Posterior vena cava (tissue), 2 donors: ENCODE measurements around the gene ASIC4. TPM values are rescaled to one million over a fixed set of nuclear protein-coding genes. Genes with fewer than 3 reads are reported as not detected.

ENCODE experiments used
- DNase-seq: peaks from one replicate; pipeline ENCODE4 v3.0.0-alpha.2; 2020; ENCODE audit warnings: low spot score
- intact Hi-C, 2 donors: fragments of 100-400 bp; cut with DNase I; formaldehyde crosslinking; loops; one replicate each; pipeline versions ENCODE4 v1.14.1 to v1.14.2; 2022 to 2023
- total RNA-seq, 2 donors: library from RNA; stranded (reverse); fragmentation: NEBNext Ultra II Directional; extraction: Animal tissue kit (Norgen Biotek cat#: 25700); gene quantifications; one replicate each; pipeline ENCODE4 v1.2.1, GENCODE V29; 2021
- donor health status: DM: yes; HTN: yes; CAD: no.
- donor health status: DM: yes; HTN: yes; CAD: no.

Gene ASIC4
- total RNA-seq, 2 donors from 2014 or later = 0.38 TPM; not detected in 1

- DNase-seq = no peak
- intact Hi-C loops = loop anchor here in 1 of 2 donors (5.0 kb wide), 1 partner anchor 123 kb away; no protein-coding TSS in a partner anchor
Measured at GRCh38 chr2:219525533-219526232, 11.4 kb downstream of the ASIC4 start.

GRCh38 chr2:219526320-219527075, 12.2 kb downstream of the ASIC4 start:
- no peak for DNase-seq
- intact Hi-C loops = loop anchor here in 1 of 2 donors (5.0 kb wide), 1 partner anchor 124 kb away; no protein-coding TSS in a partner anchor

DNA sequence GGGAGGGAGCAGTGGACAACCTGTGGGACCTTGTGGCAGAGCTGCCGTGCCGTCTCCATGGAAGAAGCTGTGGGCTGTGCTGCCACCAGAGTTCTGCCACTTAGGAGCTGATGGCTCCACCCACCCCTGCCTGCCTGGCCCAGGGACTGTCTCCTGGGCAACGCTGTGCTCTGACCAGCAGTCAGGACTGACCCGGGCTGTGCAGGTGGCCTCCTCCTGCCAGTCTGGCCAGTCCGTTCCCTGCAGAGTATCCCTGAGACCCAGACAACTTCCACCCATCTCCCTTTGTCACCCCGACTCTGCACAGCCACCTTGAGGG, 12.8 kb downstream of the ASIC4 start:
- no peak for DNase-seq
- intact Hi-C loops = loop anchor here in 1 of 2 donors (5.0 kb wide), 1 partner anchor 125 kb away; no protein-coding TSS in a partner anchor

DNA sequence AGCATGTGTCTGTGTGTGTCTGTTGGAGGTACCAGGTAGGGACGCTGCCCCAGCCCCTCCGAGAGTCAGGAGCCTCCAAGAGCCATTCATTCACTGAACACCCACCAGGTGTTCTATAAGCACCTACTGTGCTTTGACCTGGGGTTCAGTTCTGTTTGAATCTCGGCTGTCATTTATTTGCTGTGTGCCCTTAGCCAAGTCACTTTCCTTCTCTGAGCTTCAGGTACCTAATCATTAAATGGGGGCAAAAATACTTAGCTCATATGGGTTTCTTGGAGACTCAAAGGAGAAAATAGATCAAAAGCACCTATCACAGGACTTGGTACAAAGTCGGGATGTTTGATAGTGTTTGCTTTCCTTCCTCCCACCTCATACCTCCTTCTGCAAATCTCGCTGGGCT, 13.2 kb downstream of the ASIC4 start:
- intact Hi-C loops = loop anchor here in 1 of 2 donors (5.0 kb wide), 1 partner anchor 125 kb away; no protein-coding TSS in a partner anchor
- no peak for DNase-seq

GRCh38 chr2:219530048-219530963, 16.0 kb downstream of the ASIC4 start:
- DNase-seq = peak; percentile 95
- intact Hi-C loops = loop anchor here in 1 of 2 donors (2.0 kb wide), 1 partner anchor 128 kb away; no protein-coding TSS in a partner anchor

DNA sequence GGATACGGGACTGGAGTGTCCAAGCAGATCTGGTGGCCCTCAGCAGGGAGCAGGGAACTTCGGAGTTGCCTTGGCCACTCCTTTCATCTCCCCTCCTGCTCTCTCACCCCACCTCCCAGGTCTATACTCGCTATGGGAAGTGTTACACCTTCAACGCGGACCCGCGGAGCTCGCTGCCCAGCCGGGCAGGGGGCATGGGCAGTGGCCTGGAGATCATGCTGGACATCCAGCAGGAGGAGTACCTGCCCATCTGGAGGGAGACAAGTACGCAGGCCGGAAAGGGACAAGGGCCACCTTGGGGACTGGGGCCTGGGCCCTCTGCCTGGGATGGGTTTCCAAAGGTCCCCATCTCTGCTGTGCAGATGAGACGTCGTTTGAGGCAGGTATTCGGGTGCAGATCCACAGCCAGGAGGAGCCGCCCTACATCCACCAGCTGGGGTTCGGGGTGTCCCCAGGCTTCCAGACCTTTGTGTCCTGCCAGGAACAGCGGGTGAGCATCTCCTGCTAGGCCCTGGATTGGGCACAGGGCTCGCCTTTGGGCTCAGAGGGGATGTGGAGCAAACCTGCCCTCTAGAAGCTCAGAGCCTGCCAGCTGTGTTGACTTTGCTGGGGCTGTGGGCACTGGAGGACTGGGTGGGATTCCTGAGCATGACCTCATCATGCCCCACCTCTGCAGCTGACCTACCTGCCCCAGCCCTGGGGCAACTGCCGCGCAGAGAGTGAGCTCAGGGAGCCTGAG, 17.5 kb downstream of the ASIC4 start:
- intact Hi-C loops = loop anchor here in 1 of 2 donors (2.0 kb wide), 1 partner anchor 129 kb away; no protein-coding TSS in a partner anchor
- DNase-seq = no peak

- intact Hi-C loops = no loop called here
Measured at GRCh38 chr2:219532378-219532649, 18.0 kb downstream of the ASIC4 start.

DNA sequence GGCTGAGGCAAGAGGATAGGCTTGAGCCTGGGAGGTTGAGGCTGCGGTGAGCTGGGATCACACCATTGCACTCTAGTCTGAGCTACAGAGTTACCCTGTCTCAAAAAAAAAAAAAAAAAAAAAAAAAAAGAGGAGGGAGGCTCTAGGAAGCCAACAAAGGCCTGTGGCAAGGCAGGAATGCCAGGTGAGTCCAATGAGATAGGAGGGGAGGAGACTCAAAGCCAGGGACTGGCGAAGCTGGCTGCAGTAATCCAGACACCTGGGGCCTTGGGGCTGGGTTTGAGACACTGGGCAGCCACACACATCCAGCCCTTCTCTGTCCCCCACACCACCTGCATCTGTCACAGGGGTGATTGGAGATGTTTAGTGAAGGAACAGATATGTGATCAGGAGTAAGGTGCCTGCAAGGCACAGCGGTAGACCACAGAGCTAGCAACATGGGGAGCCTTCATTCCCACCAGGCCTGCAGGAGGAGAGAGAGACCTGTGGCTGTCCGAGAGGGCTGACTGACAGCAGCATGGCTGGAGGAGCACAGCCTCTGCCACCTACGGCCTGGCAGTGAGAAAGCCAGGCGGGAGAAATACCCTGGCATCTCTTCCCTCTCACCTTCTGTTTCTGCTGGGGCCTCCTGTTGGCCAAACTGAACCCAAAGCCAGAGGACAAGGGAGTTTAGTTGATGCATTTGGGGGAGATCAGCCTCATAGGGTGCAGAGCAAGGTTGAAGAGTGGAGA, 19.8 kb downstream of the ASIC4 start:
- no peak for DNase-seq
- intact Hi-C loops = no loop called here

More at GRCh38 chr2:219532378-219532649, 18.0 kb downstream of the ASIC4 start:
- DNase-seq = no peak

DNA sequence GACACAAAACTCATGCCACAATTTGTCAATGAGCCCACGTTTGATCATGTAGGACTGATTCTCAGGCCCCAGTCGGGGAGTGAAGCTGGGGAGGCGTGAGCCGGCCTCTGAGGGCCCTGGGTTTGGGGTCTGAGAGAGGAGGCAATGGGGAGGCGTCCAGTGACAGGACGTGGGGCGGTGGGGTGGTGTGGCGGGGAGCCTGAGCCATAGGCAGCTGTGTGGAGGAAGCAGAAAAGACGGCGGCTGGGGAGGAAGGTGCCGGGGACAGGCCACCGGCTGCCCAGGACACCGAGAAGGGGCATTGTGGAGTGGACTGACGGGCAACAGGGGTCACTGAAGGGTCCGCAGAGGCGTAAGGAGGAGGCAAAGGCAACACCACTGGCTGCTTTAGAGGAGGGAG, 22.1 kb downstream of the ASIC4 start:
- intact Hi-C loops = no loop called here

GRCh38 chr2:219536967-219537366, 22.7 kb downstream of the ASIC4 start:
- intact Hi-C loops = no loop called here
- no peak for DNase-seq

More for the DNA sequence above, 22.1 kb downstream of the ASIC4 start:
- DNase-seq = no peak

- intact Hi-C loops = no loop called here
- no peak for DNase-seq
Measured at GRCh38 chr2:219537657-219538488, 23.6 kb downstream of the ASIC4 start.

- DNase-seq = no peak
- intact Hi-C loops = no loop called here
Measured at GRCh38 chr2:219538504-219538951, 24.2 kb downstream of the ASIC4 start.

DNA sequence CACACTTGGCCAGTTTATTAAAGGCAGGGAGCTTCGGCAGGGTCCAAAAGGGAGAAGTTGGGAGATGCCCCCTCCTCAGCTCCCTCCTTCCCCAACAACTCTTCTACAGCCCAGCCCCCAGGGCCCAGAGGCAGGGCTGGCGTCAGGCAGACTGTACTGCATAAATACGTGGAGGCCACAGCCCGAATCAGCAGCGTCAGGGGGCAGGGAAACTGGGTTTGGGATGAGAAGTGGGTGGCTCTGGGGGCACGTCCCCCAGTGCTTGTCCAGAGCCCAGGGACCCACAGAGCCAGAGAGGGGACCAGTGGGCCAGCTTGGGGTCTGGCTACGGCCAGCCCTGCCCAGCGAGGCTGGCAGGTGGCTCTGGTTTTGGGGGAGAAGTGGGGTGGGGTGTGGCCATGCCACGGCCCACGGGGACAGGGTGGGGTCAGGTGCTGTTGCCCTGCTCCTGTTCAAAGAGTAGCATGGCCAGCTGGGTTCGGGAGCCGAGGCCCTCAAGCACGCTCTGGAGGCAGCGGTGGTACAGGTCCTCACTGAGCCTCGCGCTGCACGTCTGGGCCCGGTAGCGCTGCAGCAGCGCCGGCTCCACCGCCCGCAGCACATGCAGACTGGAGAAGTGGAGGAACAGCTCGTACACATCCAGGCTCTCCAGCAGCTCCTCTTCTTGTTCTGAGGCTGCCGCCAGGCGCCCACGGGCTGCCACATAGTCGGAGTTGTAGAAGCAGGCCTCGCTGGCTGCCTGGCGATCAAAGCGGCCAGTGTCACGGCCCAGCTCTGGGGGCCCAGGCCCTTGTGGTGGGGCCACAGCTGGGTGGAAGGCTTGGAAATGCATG, 24.9 kb downstream of the ASIC4 start:
- no peak for DNase-seq
- intact Hi-C loops = no loop called here

GRCh38 chr2:219539926-219540678, 25.8 kb downstream of the ASIC4 start:
- DNase-seq = no peak
- intact Hi-C loops = loop anchor here in 1 of 2 donors (1.0 to 10.0 kb wide), 2 partner anchors 34 to 105 kb away; no protein-coding TSS in a partner anchor

DNA sequence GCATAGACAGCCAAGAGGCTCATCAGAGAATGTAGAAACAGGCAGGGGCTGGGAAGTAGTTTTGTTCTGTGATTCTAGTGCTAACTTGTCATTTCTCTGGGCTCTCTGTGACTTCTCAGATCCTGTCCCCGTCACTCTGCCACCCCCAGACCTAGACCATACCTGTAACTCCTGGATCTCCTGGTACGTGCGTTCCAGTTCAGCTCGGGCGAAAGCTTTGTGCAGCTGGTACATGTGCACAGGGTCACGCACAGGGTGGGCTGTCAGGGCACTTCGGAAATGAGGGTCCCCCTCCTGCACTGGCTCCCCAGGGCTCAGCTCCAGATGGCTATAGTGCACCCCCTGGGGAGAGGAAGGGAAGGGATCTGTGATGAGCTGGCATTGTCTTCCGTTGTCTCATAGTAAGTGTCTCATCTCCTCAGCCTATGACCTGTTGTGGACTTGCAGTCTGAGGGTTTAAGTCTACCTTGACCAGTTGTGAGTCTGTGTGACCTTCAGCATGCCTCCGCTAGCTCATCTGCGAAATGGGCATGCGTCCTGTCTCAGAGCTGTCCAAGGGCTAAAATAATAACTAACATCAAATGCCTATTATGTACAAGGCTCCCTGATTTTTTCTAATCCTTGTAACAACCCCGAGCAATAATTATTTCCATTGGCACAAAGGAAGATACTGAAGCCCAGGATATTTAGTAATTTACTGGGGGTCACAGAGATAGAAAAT, 26.7 kb downstream of the ASIC4 start:
- intact Hi-C loops = loop anchor here in 1 of 2 donors (1.0 to 10.0 kb wide), 2 partner anchors 33 to 104 kb away; no protein-coding TSS in a partner anchor

More for the DNA sequence above, 26.7 kb downstream of the ASIC4 start:
- no peak for DNase-seq
